Lower leg skin (tissue), 4 donors: Measurements from ENCODE around the gene PKD1L1. TPM values are rescaled to one million over a fixed set of nuclear protein-coding genes. Genes with fewer than 3 reads are reported as not detected.
A peak's percentile ranks its signal among the peaks of the same experiment; 100 is the strongest.

Experiments used
- DNase-seq, 2 donors: peaks; one replicate each; pipeline ENCODE4 v3.0.0-alpha.2; 2019; ENCODE audit warnings: low spot score in 2 of 2
- H3K4me3 ChIP-seq: fragments of 200-600 bp; sonication (generic); 2 replicates; pipeline ENCODE4 v1.5.1; 2017; ENCODE audit warnings: mild to moderate bottlenecking, low read depth; ENCODE audit not compliant: poor library complexity, severe bottlenecking
- POLR2A ChIP-seq, 2 donors: fragments of 450-650 bp; IDR thresholded peaks; one replicate each; pipeline ENCODE4 v1.6.1; 2016 to 2017; ENCODE audit warnings: antibody characterized with exemption in 2 of 2, mild to moderate bottlenecking in 1 of 2, moderate library complexity in 1 of 2
- WGBS, 2 donors: methylation state at CpG; one replicate each; pipeline ENCODE4 v1.1.5; 2018; 5-methylcytosine and 5-hydroxymethylcytosine counted together
- intact Hi-C: fragments of 100-400 bp; cut with DNase I; formaldehyde crosslinking; loops from one replicate; pipeline ENCODE4 v1.15.0; 2023; ENCODE audit warnings: low total_unique reads
- total RNA-seq, 4 donors: library from RNA; depleted of rRNA; stranded (reverse); fragments of >200 nt; gene quantifications; one replicate each; pipeline ENCODE4 v1.1.0, GENCODE V29; 2016
- TF ChIP-seq, protein P1 (sequence below), 3 donors: fragments of 450-650 bp; IDR thresholded peaks; one replicate each; pipeline ENCODE4 v1.5.1; 2016; ENCODE audit warnings: antibody characterized with exemption in 3 of 3, mild to moderate bottlenecking in 3 of 3, moderate library complexity in 2 of 3

PKD1L1 gene
- total RNA-seq, 4 donors from 2014 or later = 0.04 to 0.12 (median 0.07) TPM

DNA sequence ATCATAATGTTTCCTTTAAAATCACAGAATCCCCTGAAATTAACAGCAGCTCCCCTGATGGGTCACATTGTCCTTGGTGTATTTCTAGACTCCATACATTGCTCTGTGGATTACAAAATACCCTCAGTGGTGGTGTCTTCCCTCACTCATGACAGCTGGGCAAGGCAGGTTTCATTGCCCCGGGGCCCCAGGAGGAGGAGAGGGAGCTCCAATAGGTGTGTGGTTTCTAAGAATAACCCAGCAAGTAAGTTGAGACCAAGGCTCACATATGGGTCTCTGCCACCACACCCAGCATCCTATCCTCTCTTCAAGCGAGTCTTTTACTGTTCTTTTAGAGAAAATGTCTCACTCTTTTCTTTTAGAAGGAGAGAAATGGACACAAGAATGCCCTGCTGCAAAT is 63.6 kb downstream of the PKD1L1 start:
- intact Hi-C loops = no loop called here
- H3K4me3 ChIP-seq = no peak overlapping the region
- 29 to 33% methylated on average over 2 of the region's 2 CpGs for WGBS, 2 donors
- DNase-seq = peak; percentile 6 to 48
- TF ChIP-seq, protein P1, sequence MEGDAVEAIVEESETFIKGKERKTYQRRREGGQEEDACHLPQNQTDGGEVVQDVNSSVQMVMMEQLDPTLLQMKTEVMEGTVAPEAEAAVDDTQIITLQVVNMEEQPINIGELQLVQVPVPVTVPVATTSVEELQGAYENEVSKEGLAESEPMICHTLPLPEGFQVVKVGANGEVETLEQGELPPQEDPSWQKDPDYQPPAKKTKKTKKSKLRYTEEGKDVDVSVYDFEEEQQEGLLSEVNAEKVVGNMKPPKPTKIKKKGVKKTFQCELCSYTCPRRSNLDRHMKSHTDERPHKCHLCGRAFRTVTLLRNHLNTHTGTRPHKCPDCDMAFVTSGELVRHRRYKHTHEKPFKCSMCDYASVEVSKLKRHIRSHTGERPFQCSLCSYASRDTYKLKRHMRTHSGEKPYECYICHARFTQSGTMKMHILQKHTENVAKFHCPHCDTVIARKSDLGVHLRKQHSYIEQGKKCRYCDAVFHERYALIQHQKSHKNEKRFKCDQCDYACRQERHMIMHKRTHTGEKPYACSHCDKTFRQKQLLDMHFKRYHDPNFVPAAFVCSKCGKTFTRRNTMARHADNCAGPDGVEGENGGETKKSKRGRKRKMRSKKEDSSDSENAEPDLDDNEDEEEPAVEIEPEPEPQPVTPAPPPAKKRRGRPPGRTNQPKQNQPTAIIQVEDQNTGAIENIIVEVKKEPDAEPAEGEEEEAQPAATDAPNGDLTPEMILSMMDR (IDR thresholded peaks at IDR 0.05) = no peak

DNA sequence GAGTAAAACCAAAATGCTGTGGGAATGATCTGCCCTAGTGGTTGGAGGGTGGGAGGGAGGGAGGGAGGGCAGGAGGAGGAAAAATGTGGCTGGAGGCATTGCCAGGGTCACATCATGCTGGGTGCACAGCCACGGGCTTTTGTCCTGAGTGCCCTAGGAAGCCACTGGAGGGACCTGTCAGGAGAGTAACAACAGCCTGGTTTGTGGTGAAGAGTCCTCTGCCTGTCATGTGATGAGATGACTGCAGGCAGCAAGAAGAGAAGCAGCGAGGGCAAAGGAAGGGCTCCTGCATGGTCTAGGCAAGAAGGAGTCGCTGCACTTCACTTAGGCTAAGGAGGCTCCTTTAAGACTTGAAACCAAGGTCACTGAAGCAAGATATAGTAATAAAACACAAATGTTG is 65.6 kb downstream of the PKD1L1 start:
- TF ChIP-seq POLR2A (IDR thresholded peaks at IDR 0.05) = no peak
- TF ChIP-seq, protein P1 (IDR thresholded peaks at IDR 0.05) = no peak
- no peak overlapping the region for H3K4me3 ChIP-seq
- peak; percentile 9 to 29 for DNase-seq
- intact Hi-C loops = no loop called here
- WGBS, 2 donors = 56 to 79% methylated on average over 3 of the region's 3 CpGs

DNA sequence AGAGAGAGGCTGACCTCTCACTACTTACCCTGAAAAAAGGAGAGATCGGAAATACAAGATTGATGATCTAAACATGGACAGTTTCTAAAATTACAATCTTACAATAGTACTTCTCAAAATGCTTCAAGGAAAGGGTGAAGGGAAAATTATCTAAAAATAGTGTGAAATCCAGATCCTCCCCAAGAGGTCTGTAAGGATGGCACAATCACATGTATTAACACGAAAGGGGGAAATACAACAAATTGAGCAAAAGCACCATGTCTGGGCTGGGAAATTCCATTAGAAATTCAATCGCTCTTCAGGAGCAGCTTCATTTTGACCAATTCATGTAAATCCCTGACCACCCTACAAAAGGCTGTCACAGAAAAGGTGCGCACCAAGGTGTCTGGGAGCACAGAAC is 67.0 kb downstream of the PKD1L1 start:
- TF ChIP-seq POLR2A (IDR thresholded peaks at IDR 0.05) = no peak
- TF ChIP-seq, protein P1 (IDR thresholded peaks at IDR 0.05) = no peak
- H3K4me3 ChIP-seq = no peak overlapping the region
- intact Hi-C loops = no loop called here
- 89 to 90% methylated on average over 4 of the region's 4 CpGs for WGBS, 2 donors
- peak in 1 of 2 donors; percentile 23 for DNase-seq

DNA sequence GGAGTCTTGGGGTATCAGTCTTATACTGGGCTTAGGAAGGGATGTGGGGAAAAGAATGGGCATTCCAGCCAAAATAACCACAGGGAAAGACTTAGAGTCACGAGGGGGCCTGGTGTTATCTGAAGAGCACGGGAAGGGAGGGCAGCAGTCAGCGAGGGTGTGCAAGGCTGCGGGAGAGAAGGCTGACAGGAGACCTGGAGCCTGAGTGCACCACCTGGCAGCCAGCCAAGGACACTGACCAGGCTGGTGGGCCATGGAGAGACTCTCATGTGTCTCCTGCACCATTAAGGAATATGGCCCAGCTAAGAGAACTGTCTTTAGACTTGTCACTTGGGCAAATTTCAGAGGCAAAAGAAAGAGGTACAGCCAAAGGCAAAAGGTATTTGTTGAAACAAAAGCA is 69.6 kb downstream of the PKD1L1 start:
- TF ChIP-seq POLR2A (IDR thresholded peaks at IDR 0.05) = no peak
- TF ChIP-seq, protein P1 (IDR thresholded peaks at IDR 0.05) = no peak
- DNase-seq = peak; percentile 8 to 74
- intact Hi-C loops = no loop called here
- no peak overlapping the region for H3K4me3 ChIP-seq
- 82 to 85% methylated on average over 4 of the region's 4 CpGs for WGBS, 2 donors

DNA sequence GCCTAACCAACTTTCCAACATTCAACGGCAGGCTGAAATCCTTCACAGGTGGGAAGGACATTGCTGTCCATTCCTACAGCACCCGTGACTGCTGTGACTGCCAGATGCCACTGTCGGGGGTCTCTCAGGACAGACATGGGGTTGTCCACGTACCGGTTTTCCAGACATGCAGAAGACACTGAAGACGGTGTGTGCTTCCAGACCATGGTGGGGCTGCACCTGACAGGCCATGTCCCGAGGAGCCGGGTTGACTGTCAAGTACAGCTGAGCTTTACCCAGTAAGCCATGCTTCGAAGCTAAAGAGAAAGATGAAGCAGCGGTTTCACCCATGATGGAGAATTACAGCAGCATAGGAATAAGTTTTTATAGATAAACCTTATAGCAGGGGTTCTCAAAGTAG is 70.9 kb downstream of the PKD1L1 start:
- H3K4me3 ChIP-seq = no peak overlapping the region
- peak; percentile 10 to 62 for DNase-seq
- TF ChIP-seq, protein P1 (IDR thresholded peaks at IDR 0.05) = no peak
- TF ChIP-seq POLR2A (IDR thresholded peaks at IDR 0.05) = no peak
- WGBS, 2 donors = 94% methylated on average over 10 of the region's 10 CpGs
- intact Hi-C loops = no loop called here

DNA sequence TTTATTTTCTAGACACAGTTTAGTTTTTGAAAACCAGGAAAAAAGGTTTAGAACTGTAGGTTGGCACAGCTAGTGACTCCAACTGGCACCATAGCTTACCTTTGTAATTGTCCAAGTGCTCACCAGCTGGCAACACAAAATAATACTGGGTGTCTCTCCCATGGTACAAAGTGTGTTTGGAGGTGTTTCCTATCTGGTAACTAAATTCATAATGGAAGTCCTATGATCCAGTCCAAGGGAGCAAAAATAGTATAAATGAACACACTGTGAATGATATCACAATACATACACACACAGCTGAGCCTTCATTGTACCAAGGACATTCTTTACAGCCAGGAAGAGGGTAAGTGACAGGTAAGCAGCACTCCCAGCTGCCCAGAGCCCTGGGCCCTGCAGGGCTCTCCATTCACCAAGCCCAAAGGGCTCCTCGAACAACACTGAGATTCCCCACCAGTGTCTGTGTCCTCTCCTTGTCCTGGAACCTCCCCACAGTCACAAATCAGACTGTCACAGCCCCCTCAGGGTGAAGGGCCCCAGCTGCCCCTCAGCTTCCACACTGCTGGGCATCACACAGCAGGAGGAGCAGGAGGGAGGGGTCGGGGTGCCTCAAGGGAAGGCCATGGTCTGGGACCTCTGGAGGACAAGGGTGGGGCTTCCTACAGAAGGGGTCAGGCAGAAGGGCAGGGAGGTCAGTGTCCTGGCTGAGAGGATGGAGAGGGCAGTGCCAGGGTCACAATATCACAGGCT is 72.1 kb downstream of the PKD1L1 start:
- no peak for TF ChIP-seq POLR2A (IDR thresholded peaks at IDR 0.05)
- TF ChIP-seq, protein P1 (IDR thresholded peaks at IDR 0.05) = no peak
- DNase-seq = peak in 1 of 2 donors; percentile 63
- intact Hi-C loops = no loop called here
- H3K4me3 ChIP-seq = no peak overlapping the region
- 81 to 86% methylated on average over 2 of the region's 2 CpGs for WGBS, 2 donors
